HUES48 (cell line): ENCODE data around the gene EXD3.
"Not testable (repeated sequence)": the region's sequence is repeated elsewhere in the genome, so short reads cannot be mapped to it uniquely, and the experiment has no call there.

Experiments
- H3K27ac ChIP-seq: one replicate; pipeline ENCODE4 v1.7.0; 2013; ENCODE audit warnings: low read depth, low read length, inconsistent platforms
- H3K27me3 ChIP-seq: 2 replicates; pipeline ENCODE4 v1.6.1; 2013; ENCODE audit warnings: mild to moderate bottlenecking, low read length; ENCODE audit not compliant: control insufficient read depth, insufficient read depth
- H3K36me3 ChIP-seq: 2 replicates; pipeline ENCODE4 v1.6.1; 2013; ENCODE audit warnings: low read length; ENCODE audit not compliant: control insufficient read depth, insufficient read depth
- H3K4me1 ChIP-seq: 2 replicates; pipeline ENCODE4 v1.6.1; 2013; ENCODE audit warnings: mild to moderate bottlenecking, low read length; ENCODE audit not compliant: control insufficient read depth, insufficient read depth
- H3K4me3 ChIP-seq: 2 replicates; pipeline ENCODE4 v1.5.1; 2013; ENCODE audit warnings: mild to moderate bottlenecking, low read depth, low read length
- H3K9ac ChIP-seq: 2 replicates; pipeline ENCODE4 v1.6.1; 2013; ENCODE audit warnings: mild to moderate bottlenecking, low read depth, low read length, moderate library complexity
- H3K9me3 ChIP-seq: 2 replicates; pipeline ENCODE4 v1.6.1; 2013; ENCODE audit warnings: low read length; ENCODE audit not compliant: control insufficient read depth, insufficient read depth

EXD3 gene

DNA sequence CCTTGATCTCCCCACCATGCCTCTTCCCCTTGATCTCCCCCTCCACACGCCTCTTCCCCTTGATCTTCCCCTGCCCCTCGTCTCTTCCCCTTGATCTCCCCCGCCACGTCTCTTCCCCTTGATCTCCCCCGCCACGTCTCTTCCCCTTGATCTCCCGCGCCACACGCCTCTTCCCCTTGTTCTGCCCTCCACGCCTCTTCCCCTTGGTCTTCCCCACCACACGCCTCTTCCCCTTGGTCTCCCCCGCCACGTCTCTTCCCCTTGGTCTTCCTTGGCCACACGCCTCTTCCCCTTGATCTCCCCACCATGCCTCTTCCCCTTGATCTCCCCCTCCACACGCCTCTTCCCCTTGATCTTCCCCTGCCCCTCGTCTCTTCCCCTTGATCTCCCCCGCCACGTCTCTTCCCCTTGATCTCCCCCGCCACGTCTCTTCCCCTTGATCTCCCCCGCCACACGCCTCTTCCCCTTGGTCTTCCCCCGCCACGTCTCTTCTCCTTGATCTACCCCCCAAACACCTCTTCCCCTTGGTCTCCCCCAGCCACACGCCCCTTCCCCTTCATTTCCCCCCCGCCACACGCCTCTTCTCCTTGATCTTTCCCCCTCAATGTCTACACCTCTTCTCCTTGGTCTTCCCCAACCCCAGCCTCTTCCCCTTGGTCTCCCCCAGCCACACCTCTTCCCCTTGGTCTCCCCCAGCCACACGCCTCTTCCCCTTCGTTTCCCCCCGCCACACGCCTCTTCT is 28.5 kb upstream of the EXD3 start:
- H3K27me3 ChIP-seq, H3K9me3 ChIP-seq, H3K4me3 ChIP-seq, H3K27ac ChIP-seq, H3K4me1 ChIP-seq, H3K9ac ChIP-seq: not testable (repeated sequence)
- H3K36me3 ChIP-seq, result peaks cover 27% of the 10 kb centered on the region

GRCh38 chr9:137450539-137451222 is 27.7 kb upstream of the EXD3 start:
- H3K4me1 ChIP-seq, H3K9me3 ChIP-seq, H3K4me3 ChIP-seq, H3K9ac ChIP-seq, H3K27ac ChIP-seq, H3K27me3 ChIP-seq: not testable (repeated sequence)
- H3K36me3 ChIP-seq, result peaks cover 23% of the 10 kb centered on the region

GRCh38 chr9:137449931-137450538 is 27.1 kb upstream of the EXD3 start:
- no peaks in the 10 kb centered on the region for H3K27me3 ChIP-seq
- H3K4me1 ChIP-seq, result no peaks in the 10 kb centered on the region; the same call in 1 of the 2 replicates
- no peak overlapping the region for H3K4me3 ChIP-seq
- H3K27ac ChIP-seq, result no peak overlapping the region
- H3K9ac ChIP-seq, result no peak overlapping the region
- H3K36me3 ChIP-seq, result peaks cover 19% of the 10 kb centered on the region
- H3K9me3 ChIP-seq, result no peaks in the 10 kb centered on the region

GRCh38 chr9:137449081-137449844 is 26.3 kb upstream of the EXD3 start:
- H3K27me3 ChIP-seq, result no peaks in the 10 kb centered on the region

DNA sequence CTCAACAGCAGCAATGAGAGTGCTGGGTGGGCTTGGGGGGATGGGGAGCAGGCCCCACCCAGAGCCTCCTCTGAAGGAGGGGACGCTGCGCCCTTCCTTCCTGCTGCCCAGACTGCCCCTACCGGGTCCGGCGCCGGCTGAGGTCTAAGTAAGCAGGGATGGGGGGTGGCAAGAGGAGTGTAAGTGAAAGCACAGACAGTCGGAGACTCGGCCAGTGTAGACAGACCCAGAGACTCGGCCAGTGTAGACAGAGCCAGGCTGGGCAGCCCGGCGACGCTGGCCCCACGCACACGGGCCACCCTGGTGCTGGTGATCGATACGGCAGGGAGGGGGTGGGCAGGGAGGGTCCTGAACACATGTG is 25.6 kb upstream of the EXD3 start:
- H3K27me3 ChIP-seq, result no peaks in the 10 kb centered on the region

More at GRCh38 chr9:137449081-137449844, 26.3 kb upstream of the EXD3 start:
- H3K9ac ChIP-seq, result no peak overlapping the region
- no peaks in the 10 kb centered on the region for H3K4me1 ChIP-seq
- H3K36me3 ChIP-seq, result peaks cover 19% of the 10 kb centered on the region
- no peak overlapping the region for H3K27ac ChIP-seq
- no peaks in the 10 kb centered on the region for H3K9me3 ChIP-seq
- H3K4me3 ChIP-seq, result no peak overlapping the region

DNA sequence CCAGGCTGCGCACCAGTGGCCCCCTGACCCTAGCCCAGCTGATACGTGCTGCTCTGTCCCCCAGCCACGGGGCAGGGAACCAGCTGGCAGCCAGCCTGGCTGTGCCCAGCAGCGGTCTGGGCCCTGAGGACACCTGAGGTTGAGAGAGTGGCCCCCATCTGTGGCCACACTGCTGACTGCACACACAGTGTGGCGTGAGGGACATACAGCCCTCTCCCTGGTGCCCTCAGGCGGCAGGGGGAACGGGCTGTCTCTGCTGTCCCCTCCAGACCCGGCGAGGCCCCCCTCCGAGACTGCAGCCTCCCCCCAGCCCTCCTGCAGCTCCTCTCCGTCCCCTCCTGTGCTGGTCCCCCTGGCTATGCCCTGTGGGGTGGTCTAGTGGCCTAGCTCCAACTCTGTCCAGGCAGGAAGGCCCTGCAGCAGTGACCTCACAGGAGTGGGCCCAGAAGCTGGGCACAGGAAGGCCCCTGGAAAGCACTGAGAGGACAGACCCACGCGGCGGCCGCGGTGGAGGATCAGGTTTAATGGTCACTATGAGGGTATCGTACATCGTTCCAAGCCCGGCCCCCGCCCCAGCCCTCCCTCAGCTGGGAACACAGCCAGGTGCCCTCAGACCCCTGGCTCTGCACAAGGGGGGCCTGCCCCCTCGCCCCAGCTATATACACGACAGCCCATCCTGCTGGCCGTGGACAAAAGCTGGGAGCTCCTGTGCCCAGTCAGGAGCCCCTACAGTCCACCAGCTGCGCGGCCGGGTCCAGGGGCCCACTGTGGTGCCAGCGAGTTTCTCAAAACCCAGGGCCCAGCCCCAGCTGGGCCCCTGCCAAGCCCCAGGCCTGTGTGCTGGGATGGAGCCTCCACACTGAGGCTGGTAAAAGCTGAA is 25.0 kb upstream of the EXD3 start:
- Histone ChIP-seq H3K4me1 (no peaks in the 10 kb centered on the region), H3K9ac (no peak overlapping the region), H3K27me3 (no peaks in the 10 kb centered on the region), H3K27ac (no peak overlapping the region), H3K4me3 (no peak overlapping the region), H3K9me3 (no peaks in the 10 kb centered on the region), H3K36me3 (peaks cover 17% of the 10 kb centered on the region)

More for the DNA sequence above, 25.6 kb upstream of the EXD3 start:
- Histone ChIP-seq H3K4me3 (no peak overlapping the region), H3K9ac (no peak overlapping the region), H3K36me3 (peaks cover 19% of the 10 kb centered on the region), H3K9me3 (no peaks in the 10 kb centered on the region), H3K4me1 (no peaks in the 10 kb centered on the region), H3K27ac (no peak overlapping the region)

- peaks cover 14% of the 10 kb centered on the region; the same call in 1 of the 2 replicates for H3K36me3 ChIP-seq
- no peak overlapping the region for H3K4me3 ChIP-seq
- H3K4me1 ChIP-seq, result no peaks in the 10 kb centered on the region
- no peak overlapping the region for H3K9ac ChIP-seq
- H3K27ac ChIP-seq, result no peak overlapping the region
- H3K9me3 ChIP-seq, result no peaks in the 10 kb centered on the region
- no peaks in the 10 kb centered on the region for H3K27me3 ChIP-seq
These were observed 24.0 kb upstream of the EXD3 start for GRCh38 chr9:137446851-137447471.

DNA sequence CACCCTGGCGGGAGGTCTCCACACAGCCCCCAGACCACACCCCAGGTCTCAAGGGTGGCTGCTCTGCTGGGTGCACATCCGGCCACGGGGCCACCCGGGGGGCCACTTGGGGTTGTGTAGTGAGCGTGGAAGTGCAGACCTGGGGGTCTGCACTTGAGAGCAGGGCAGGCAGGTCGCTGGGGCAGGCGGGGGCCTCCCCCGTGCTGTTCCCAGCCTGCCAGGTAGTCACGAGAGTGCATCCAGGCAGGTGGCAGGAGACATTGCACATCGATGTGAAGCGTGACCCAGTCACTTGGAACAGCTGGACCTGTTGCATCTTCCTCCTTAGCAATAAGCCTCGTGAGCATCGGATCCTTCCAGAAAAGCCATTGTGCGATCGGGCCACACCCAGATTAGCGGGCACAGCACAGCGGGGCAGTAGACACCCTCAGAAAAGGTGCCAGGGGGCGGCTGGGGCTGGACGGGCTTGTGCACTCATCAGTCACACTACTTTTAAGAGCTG is 23.0 kb upstream of the EXD3 start:
- H3K9me3 ChIP-seq, result no peaks in the 10 kb centered on the region
- no peaks in the 10 kb centered on the region for H3K27me3 ChIP-seq
- no peak overlapping the region for H3K4me3 ChIP-seq
- no peaks in the 10 kb centered on the region for H3K4me1 ChIP-seq
- peaks cover 14% of the 10 kb centered on the region; the same call in 1 of the 2 replicates for H3K36me3 ChIP-seq
- no peak overlapping the region for H3K27ac ChIP-seq
- H3K9ac ChIP-seq, result no peak overlapping the region

DNA sequence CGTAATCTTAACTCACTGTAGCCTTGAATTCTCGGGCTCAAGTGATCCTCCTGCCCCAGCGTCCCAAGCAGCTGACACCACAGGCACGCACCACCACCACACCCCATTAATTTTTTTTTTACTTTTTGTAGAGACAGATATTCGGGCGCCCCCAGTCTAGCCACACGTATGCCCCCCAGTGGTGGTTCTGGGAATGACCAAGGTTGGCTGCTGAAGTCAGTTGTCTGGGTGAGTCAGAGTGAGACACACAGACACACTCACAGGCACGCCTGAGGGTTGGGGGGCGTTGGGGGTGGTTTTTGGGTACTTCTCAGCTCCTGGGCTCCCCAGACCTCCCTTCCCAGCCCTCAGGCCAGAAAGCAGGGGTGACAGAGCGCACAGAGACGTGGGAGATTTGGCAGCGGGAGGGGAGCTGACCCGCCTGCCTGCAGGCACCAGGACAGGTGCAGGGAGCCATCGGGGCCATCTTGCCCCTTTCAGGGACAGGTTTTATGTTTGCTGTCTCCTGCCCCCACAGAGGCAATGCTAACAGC is 22.4 kb upstream of the EXD3 start:
- no peak overlapping the region for H3K4me3 ChIP-seq
- H3K9me3 ChIP-seq, result no peaks in the 10 kb centered on the region
- no peak overlapping the region for H3K9ac ChIP-seq
- no peaks in the 10 kb centered on the region for H3K4me1 ChIP-seq
- peaks cover 14% of the 10 kb centered on the region; the same call in 1 of the 2 replicates for H3K36me3 ChIP-seq
- H3K27me3 ChIP-seq, result no peaks in the 10 kb centered on the region
- no peak overlapping the region for H3K27ac ChIP-seq
